Measurements from ENCODE around the gene NKAIN4. TPM values are rescaled to one million over a fixed set of nuclear protein-coding genes. Genes with fewer than 3 reads are reported as not detected.

Gene NKAIN4
- total RNA-seq, 2 donors from 2014 or later = not detected

DNA sequence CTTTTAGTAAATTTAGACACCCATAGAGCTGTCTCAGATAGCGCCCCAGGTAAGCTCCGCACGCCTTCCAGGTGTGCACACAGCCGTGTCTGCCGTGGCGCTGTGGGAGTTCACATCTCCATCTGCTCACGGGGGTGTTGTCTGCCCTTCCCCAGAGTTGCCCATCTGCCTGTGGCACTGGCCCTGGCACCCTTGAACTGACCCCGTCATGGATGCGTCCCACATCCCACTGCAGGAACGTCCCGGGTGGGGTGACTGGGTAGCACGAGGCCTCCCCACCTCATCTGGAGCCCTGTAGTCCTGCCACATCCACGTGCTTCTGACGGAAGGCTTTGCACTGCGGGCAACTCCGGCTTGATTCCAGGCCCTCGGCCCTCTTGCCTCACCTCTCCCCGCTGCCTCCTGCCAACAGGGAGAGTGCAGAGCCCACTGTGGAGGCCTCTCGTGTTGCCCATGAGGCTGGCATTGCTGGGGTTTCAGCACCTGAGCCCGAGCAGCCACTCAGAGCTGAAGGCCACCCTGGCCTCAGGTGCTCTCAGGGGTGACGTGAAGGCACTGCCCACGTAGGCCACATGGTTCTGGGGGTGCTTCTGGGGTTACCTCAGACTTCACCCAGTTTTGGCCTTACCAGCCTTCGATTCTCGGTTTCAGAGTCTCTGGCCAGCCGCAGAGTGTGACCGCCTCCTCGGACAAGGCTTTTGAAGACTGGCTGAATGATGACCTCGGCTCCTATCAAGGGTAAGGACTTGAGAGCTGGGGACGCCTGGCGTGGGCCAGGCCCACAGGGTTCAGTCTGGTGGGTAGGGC is 23.4 kb upstream of the NKAIN4 start:
- DNase-seq (ENCODE audit: low spot score) = no peak
- Histone ChIP-seq H3K27ac (no peak overlapping the region), H3K4me3 (no peak overlapping the region), H3K27me3 (replicated peaks; ENCODE audit: insufficient read depth) (no peaks in the 10 kb centered on the region), H3K9me3 (no peaks in the 10 kb centered on the region), H3K36me3 (peaks cover 49% of the 10 kb centered on the region), H3K4me1 (ENCODE audit: control insufficient read depth in 1 of 2, low read depth in 2 of 2) (peaks cover 11 to 19% of the 10 kb centered on the region in 2 donors)
- TF ChIP-seq, protein P1, sequence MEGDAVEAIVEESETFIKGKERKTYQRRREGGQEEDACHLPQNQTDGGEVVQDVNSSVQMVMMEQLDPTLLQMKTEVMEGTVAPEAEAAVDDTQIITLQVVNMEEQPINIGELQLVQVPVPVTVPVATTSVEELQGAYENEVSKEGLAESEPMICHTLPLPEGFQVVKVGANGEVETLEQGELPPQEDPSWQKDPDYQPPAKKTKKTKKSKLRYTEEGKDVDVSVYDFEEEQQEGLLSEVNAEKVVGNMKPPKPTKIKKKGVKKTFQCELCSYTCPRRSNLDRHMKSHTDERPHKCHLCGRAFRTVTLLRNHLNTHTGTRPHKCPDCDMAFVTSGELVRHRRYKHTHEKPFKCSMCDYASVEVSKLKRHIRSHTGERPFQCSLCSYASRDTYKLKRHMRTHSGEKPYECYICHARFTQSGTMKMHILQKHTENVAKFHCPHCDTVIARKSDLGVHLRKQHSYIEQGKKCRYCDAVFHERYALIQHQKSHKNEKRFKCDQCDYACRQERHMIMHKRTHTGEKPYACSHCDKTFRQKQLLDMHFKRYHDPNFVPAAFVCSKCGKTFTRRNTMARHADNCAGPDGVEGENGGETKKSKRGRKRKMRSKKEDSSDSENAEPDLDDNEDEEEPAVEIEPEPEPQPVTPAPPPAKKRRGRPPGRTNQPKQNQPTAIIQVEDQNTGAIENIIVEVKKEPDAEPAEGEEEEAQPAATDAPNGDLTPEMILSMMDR (IDR thresholded peaks at IDR 0.05) = no peak
- ATAC-seq (ENCODE audit: insufficient number of reproducible peaks, low FRiP score, low read depth) = no peak

GRCh38 chr20:63276956-63277355 is 22.7 kb upstream of the NKAIN4 start:
- Histone ChIP-seq H3K36me3 (peaks cover 46% of the 10 kb centered on the region), H3K27me3 (replicated peaks; ENCODE audit: insufficient read depth) (no peaks in the 10 kb centered on the region), H3K9me3 (no peaks in the 10 kb centered on the region), H3K27ac (no peak overlapping the region), H3K4me1 (ENCODE audit: control insufficient read depth in 1 of 2, low read depth in 2 of 2) (peaks cover 12 to 21% of the 10 kb centered on the region in 2 donors), H3K4me3 (no peak overlapping the region)
- ATAC-seq (ENCODE audit: insufficient number of reproducible peaks, low FRiP score, low read depth) = no peak
- DNase-seq (ENCODE audit: low spot score) = no peak
- TF ChIP-seq, protein P1 (IDR thresholded peaks at IDR 0.05) = no peak

GRCh38 chr20:63275825-63276224 is 21.6 kb upstream of the NKAIN4 start:
- H3K4me3 ChIP-seq = no peak overlapping the region

GRCh38 chr20:63274381-63275228 is 20.3 kb upstream of the NKAIN4 start:
- H3K27ac ChIP-seq = no peak overlapping the region
- DNase-seq (ENCODE audit: low spot score) = no peak
- no peak overlapping the region for H3K4me3 ChIP-seq

More at GRCh38 chr20:63275825-63276224, 21.6 kb upstream of the NKAIN4 start:
- no peaks in the 10 kb centered on the region for H3K9me3 ChIP-seq
- DNase-seq (ENCODE audit: low spot score) = no peak
- peaks cover 17 to 25% of the 10 kb centered on the region in 2 donors for H3K4me1 ChIP-seq (ENCODE audit: control insufficient read depth in 1 of 2, low read depth in 2 of 2)
- no peak overlapping the region for H3K27ac ChIP-seq
- H3K27me3 ChIP-seq (replicated peaks; ENCODE audit: insufficient read depth) = no peaks in the 10 kb centered on the region
- TF ChIP-seq, protein P1 (IDR thresholded peaks at IDR 0.05) = no peak
- peaks cover 41% of the 10 kb centered on the region for H3K36me3 ChIP-seq
- no peak for ATAC-seq (ENCODE audit: insufficient number of reproducible peaks, low FRiP score, low read depth)

More at GRCh38 chr20:63274381-63275228, 20.3 kb upstream of the NKAIN4 start:
- TF ChIP-seq, protein P1 (IDR thresholded peaks at IDR 0.05) = no peak
- Histone ChIP-seq H3K4me1 (ENCODE audit: control insufficient read depth in 1 of 2, low read depth in 2 of 2) (peaks cover 17 to 25% of the 10 kb centered on the region in 2 donors), H3K36me3 (peaks cover 29% of the 10 kb centered on the region), H3K27me3 (replicated peaks; ENCODE audit: insufficient read depth) (no peaks in the 10 kb centered on the region), H3K9me3 (no peaks in the 10 kb centered on the region)
- ATAC-seq (ENCODE audit: insufficient number of reproducible peaks, low FRiP score, low read depth) = no peak
